Smooth muscle cell (in vitro differentiated cells): Measurements from ENCODE around the gene TMEM17. TPM values are rescaled to one million over a fixed set of nuclear protein-coding genes. Genes with fewer than 3 reads are reported as not detected.

Experiments
- DNase-seq: peaks from one replicate; lab custom pipeline; 2025; ENCODE audit not compliant: unreplicated experiment; lab: John Stamatoyannopoulos, UW
- H2AFZ ChIP-seq: fragments of 200-600 bp; sonication (generic); 2 replicates; pipeline ENCODE4 v1.6.0; 2016; ENCODE audit warnings: antibody characterized with exemption, low read depth, mild to moderate bottlenecking
- H3F3A ChIP-seq: fragments of 200-600 bp; sonication (generic); 2 replicates; pipeline ENCODE4 v1.6.0; 2017; ENCODE audit warnings: antibody characterized with exemption, low read depth
- H3K27ac ChIP-seq: fragments of 200-600 bp; sonication (generic); 2 replicates; pipeline ENCODE4 v1.5.1; 2016; ENCODE audit warnings: low read depth, mild to moderate bottlenecking
- H3K27me3 ChIP-seq: fragments of 200-600 bp; sonication (generic); 2 replicates; pipeline ENCODE4 v1.6.1; 2016; ENCODE audit warnings: low read depth, mild to moderate bottlenecking
- H3K36me3 ChIP-seq: fragments of 200-600 bp; sonication (generic); 2 replicates; pipeline ENCODE4 v1.5.1; 2016; ENCODE audit warnings: low read depth
- H3K4me1 ChIP-seq: fragments of 200-600 bp; sonication (generic); 2 replicates; pipeline ENCODE4 v1.5.1; 2016; ENCODE audit warnings: low read depth
- H3K4me2 ChIP-seq: fragments of 200-600 bp; sonication (generic); 2 replicates; pipeline ENCODE4 v1.6.0; 2016; ENCODE audit warnings: mild to moderate bottlenecking
- H3K4me3 ChIP-seq: fragments of 200-600 bp; sonication (generic); 2 replicates; pipeline ENCODE4 v1.5.1; 2016; ENCODE audit warnings: mild to moderate bottlenecking
- H3K79me2 ChIP-seq: fragments of 200-600 bp; sonication (generic); 2 replicates; pipeline ENCODE4 v1.6.0; 2016; ENCODE audit warnings: low read depth, mild to moderate bottlenecking
- H3K9ac ChIP-seq: fragments of 200-600 bp; sonication (generic); 2 replicates; pipeline ENCODE4 v1.6.0; 2016; ENCODE audit warnings: low read depth
- H3K9me3 ChIP-seq: fragments of 200-600 bp; sonication (generic); replicated peaks from 2 replicates; pipeline ENCODE4 v1.5.1; 2016; ENCODE audit warnings: low read depth
- H4K20me1 ChIP-seq: fragments of 200-600 bp; sonication (generic); 2 replicates; pipeline ENCODE4 v1.6.0; 2016; ENCODE audit warnings: low read depth
- WGBS: methylation state at CpG from one replicate; pipeline ENCODE4 v1.1.7; 2016; ENCODE audit warnings: low lambda C conversion rate; 5-methylcytosine and 5-hydroxymethylcytosine counted together
- polyA plus RNA-seq: library from polyadenylated mRNA; unstranded; fragments of >200 nt; fragmentation: Nextera tagmentation; extraction: Ambion mirVana; gene quantifications from 2 replicates; pipeline ENCODE4 v1.2.1, GENCODE V29; 2016
- total RNA-seq: library from RNA; depleted of rRNA; stranded (reverse); fragments of >200 nt; gene quantifications from 2 replicates; pipeline ENCODE4 v1.2.3, GENCODE V29; 2014
- TF ChIP-seq, protein P1 (sequence below): fragments of 200-600 bp; sonication (generic); IDR thresholded peaks from 2 replicates; pipeline ENCODE4 v1.5.1; 2017; ENCODE audit warnings: borderline replicate concordance, mild to moderate bottlenecking, antibody characterized with exemption; ENCODE audit not compliant: insufficient read depth, poor library complexity, severe bottlenecking

TMEM17 gene
- total and polyA plus RNA-seq, 2 experiments from 2014 or later = 3.6 to 4.0 TPM

DNA sequence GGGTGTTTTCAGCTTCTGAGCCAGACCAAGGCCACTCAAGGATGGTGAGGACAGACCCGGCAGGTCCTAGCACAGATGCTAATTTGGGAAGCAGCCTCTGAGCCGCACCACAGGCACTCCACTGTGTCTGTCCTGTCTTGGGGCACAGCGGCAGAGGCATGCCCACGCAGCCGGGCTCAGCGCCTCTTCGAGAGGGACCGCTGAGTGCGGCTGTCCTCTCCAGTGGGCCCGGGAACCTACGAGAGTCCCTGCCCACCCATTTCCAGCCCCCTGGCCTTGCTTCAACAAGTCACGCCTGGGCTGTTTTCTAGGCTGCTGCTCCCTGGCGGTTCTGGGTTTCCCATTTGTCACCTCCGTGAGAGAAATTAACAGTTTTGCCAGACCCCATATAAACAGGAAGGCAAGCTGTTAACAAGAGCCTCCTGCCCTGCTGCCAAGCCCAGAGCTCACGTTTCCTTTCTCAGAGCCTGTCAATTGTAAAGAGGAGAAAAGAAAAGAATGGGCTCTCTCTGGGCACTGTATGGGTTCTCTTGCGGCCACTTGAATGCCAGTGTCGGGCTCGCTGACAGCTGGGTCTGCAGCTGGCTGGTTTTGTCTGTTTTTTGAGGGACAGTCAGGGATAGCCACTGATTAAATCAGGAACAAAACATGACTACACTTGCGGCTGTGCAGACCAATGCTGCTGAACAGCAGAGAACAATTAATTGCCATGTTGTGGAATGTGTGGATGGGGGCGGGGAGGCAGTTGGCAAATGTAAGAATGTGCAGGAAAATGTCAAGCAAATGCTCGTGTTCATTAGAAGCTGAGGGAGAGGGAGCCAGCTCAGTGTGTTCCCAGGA lies 30.6 kb downstream of the TMEM17 start:
- Histone ChIP-seq H3K4me3 (no peak overlapping the region), H3F3A (no peaks in the 10 kb centered on the region), H3K36me3 (no peaks in the 10 kb centered on the region), H4K20me1 (no peaks in the 10 kb centered on the region), H2AFZ (peak overlapping the region; percentile 3), H3K27me3 (no peaks in the 10 kb centered on the region), H3K9ac (no peak overlapping the region), H3K9me3 (no peaks in the 10 kb centered on the region), H3K4me2 (peak overlapping the region; percentile 47), H3K79me2 (no peaks in the 10 kb centered on the region), H3K4me1 (peaks cover 23% of the 10 kb centered on the region), H3K27ac (no peak overlapping the region)
- 49% methylated on average over 21 of the region's 21 CpGs for WGBS
- DNase-seq = no peak
- TF ChIP-seq, protein P1, sequence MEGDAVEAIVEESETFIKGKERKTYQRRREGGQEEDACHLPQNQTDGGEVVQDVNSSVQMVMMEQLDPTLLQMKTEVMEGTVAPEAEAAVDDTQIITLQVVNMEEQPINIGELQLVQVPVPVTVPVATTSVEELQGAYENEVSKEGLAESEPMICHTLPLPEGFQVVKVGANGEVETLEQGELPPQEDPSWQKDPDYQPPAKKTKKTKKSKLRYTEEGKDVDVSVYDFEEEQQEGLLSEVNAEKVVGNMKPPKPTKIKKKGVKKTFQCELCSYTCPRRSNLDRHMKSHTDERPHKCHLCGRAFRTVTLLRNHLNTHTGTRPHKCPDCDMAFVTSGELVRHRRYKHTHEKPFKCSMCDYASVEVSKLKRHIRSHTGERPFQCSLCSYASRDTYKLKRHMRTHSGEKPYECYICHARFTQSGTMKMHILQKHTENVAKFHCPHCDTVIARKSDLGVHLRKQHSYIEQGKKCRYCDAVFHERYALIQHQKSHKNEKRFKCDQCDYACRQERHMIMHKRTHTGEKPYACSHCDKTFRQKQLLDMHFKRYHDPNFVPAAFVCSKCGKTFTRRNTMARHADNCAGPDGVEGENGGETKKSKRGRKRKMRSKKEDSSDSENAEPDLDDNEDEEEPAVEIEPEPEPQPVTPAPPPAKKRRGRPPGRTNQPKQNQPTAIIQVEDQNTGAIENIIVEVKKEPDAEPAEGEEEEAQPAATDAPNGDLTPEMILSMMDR = no peak

DNA sequence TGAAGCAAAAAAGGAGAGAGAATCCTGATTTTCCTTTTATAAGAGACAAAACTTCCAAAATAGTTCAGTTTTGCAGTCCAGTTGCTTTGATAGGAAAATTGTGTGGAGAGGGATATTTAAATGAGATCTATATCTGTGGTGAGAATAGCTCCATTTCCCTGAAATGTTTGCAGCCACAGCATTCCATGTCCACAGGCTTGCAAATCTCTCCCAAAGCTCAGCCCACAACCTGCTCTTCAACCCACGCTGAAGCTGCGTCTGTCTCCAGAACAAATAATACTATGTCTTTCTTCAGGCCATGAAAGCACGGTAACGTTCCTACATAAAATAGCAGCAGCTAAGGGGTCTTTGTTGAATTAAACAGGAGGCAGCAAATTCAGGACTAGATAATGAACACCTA lies 31.8 kb downstream of the TMEM17 start:
- no peaks in the 10 kb centered on the region for H3K27me3 ChIP-seq
- no peaks in the 10 kb centered on the region for H3K36me3 ChIP-seq
- no peaks in the 10 kb centered on the region for H3K9me3 ChIP-seq
- TF ChIP-seq, protein P1 = no peak
- WGBS = 22% methylated on average over 4 of the region's 4 CpGs
- no peak overlapping the region for H3K9ac ChIP-seq
- no peak overlapping the region for H3K4me3 ChIP-seq
- H3K79me2 ChIP-seq = no peaks in the 10 kb centered on the region
- peak overlapping the region; percentile 57 for H3K4me2 ChIP-seq
- DNase-seq = no peak
- H3K27ac ChIP-seq = no peak overlapping the region
- H4K20me1 ChIP-seq = no peaks in the 10 kb centered on the region
- H3K4me1 ChIP-seq = peaks cover 23% of the 10 kb centered on the region
- no peaks in the 10 kb centered on the region for H3F3A ChIP-seq
- no peak overlapping the region for H2AFZ ChIP-seq

DNA sequence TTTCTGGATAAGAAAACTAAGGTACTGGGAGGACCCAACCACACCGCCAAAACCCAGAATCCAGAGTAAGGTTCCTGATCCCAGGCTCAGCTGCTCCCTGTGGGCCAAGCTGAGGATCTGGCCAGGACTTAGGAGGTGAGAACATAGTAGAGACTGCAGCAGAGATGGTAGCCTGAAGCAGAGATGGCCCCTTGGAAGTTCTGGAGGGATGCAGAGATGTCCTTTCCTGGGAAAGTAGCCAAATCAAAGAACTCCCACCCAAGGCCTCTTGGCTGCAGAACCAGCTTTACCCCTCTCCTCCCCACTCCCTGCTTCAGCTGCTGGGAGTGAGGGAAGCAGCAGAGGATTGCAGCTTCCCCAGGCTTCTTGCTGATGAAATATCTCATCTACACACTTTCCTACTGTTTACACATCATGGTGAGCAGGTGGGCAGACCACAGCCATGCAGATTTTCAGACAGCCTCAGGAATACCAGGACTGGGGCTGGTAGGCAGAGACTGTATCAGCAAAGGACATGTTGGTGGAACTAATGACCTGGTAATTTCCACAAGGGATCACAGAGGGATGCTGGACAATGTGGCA lies 32.7 kb downstream of the TMEM17 start:
- H3K4me2 ChIP-seq = peak overlapping the region; percentile 57
- H4K20me1 ChIP-seq = no peaks in the 10 kb centered on the region
- H3K4me3 ChIP-seq = no peak overlapping the region
- no peaks in the 10 kb centered on the region for H3K36me3 ChIP-seq
- H3F3A ChIP-seq = no peaks in the 10 kb centered on the region
- no peaks in the 10 kb centered on the region for H3K27me3 ChIP-seq
- peaks cover 23% of the 10 kb centered on the region for H3K4me1 ChIP-seq
- no peaks in the 10 kb centered on the region for H3K9me3 ChIP-seq
- 97% methylated on average over 1 of the region's 1 CpG for WGBS
- no peak overlapping the region for H2AFZ ChIP-seq
- TF ChIP-seq, protein P1 = no peak
- H3K27ac ChIP-seq = no peak overlapping the region
- DNase-seq = no peak
- no peak overlapping the region for H3K9ac ChIP-seq
- no peaks in the 10 kb centered on the region for H3K79me2 ChIP-seq
